Measurements from ENCODE around the gene COMT. TPM values are rescaled to one million over a fixed set of nuclear protein-coding genes. Genes with fewer than 3 reads are reported as not detected.

Gene COMT
- total RNA-seq, 2 experiments from 2014 or later: 90.8 to 112 TPM

GRCh38 chr22:19901577-19902244, 39.9 kb upstream of the COMT start:
- CTCF ChIA-PET (ENCODE audit: unreplicated experiment): no interaction called here
- Histone ChIP-seq H2AFZ (ENCODE audit: low read length) (no peak overlapping the region), H3K4me3 (ENCODE audit: low read depth, low read length, poor library complexity, severe bottlenecking) (no peak overlapping the region), H3K9me3 (ENCODE audit: low read length) (no peaks in the 10 kb centered on the region), H3K27ac (ENCODE audit: low read depth, low read length, poor library complexity, severe bottlenecking) (no peak overlapping the region), H3K4me1 (ENCODE audit: insufficient read depth, low read length, poor library complexity, severe bottlenecking) (peaks cover 17% of the 10 kb centered on the region), H3K9me2 (ENCODE audit: insufficient read depth, low read length) (no peaks in the 10 kb centered on the region), H4K20me1 (ENCODE audit: insufficient read depth, low read length) (no peaks in the 10 kb centered on the region), H3K36me3 (ENCODE audit: insufficient read depth, low read length) (no peaks in the 10 kb centered on the region), H3K79me2 (ENCODE audit: insufficient read depth, low read depth, low read length) (no peaks in the 10 kb centered on the region), H3K4me2 (ENCODE audit: low read length) (no peak overlapping the region)
- no peak for DNase-seq (ENCODE audit: low spot score)
- BruUV-seq (replicated peaks): no TSS peak
- TF ChIP-seq EZH2phosphoT487 (IDR thresholded peaks at IDR 0.05; ENCODE audit: borderline replicate concordance, low read depth, low read length) (no peak), CTCF (conservative IDR thresholded peaks at IDR 0.05; ENCODE audit: low read length) (no peak)
- intact Hi-C loops (cut with micrococcal nuclease; ENCODE audit: unreplicated experiment): no loop called here
- POLR2A ChIA-PET: interaction anchor here (1.0 kb wide), 1 partner anchor 46 kb away, joined by 3 read pairs; no protein-coding TSS in a partner anchor

GRCh38 chr22:19902245-19902715, 39.3 kb upstream of the COMT start:
- Histone ChIP-seq H3K9me3 (ENCODE audit: low read length) (no peaks in the 10 kb centered on the region), H3K79me2 (ENCODE audit: insufficient read depth, low read depth, low read length) (no peaks in the 10 kb centered on the region), H3K36me3 (ENCODE audit: insufficient read depth, low read length) (no peaks in the 10 kb centered on the region), H3K27ac (ENCODE audit: low read depth, low read length, poor library complexity, severe bottlenecking) (no peak overlapping the region), H4K20me1 (ENCODE audit: insufficient read depth, low read length) (no peaks in the 10 kb centered on the region), H3K4me2 (ENCODE audit: low read length) (no peak overlapping the region), H2AFZ (ENCODE audit: low read length) (no peak overlapping the region), H3K4me3 (ENCODE audit: low read depth, low read length, poor library complexity, severe bottlenecking) (no peak overlapping the region), H3K9me2 (ENCODE audit: insufficient read depth, low read length) (no peaks in the 10 kb centered on the region), H3K4me1 (ENCODE audit: insufficient read depth, low read length, poor library complexity, severe bottlenecking) (peaks cover 11% of the 10 kb centered on the region)
- BruUV-seq (replicated peaks): no TSS peak
- no peak for DNase-seq (ENCODE audit: low spot score)
- ChIA-PET CTCF (ENCODE audit: unreplicated experiment) (no interaction called here), POLR2A (interaction anchor here (0.6 kb wide), 1 partner anchor 529 kb away, joined by 3 read pairs; no protein-coding TSS in a partner anchor)
- intact Hi-C loops (cut with micrococcal nuclease; ENCODE audit: unreplicated experiment): no loop called here
- no peak for TF ChIP-seq EZH2phosphoT487 (IDR thresholded peaks at IDR 0.05; ENCODE audit: borderline replicate concordance, low read depth, low read length)
- no peak for TF ChIP-seq CTCF (conservative IDR thresholded peaks at IDR 0.05; ENCODE audit: low read length)

GRCh38 chr22:19903031-19903430, 38.5 kb upstream of the COMT start:
- no TSS peak for BruUV-seq (replicated peaks)
- CTCF ChIA-PET (ENCODE audit: unreplicated experiment): no interaction called here
- TF ChIP-seq EZH2phosphoT487 (IDR thresholded peaks at IDR 0.05; ENCODE audit: borderline replicate concordance, low read depth, low read length) (no peak), CTCF (conservative IDR thresholded peaks at IDR 0.05; ENCODE audit: low read length) (no peak)
- Histone ChIP-seq H3K4me2 (ENCODE audit: low read length) (no peak overlapping the region), H3K9me3 (ENCODE audit: low read length) (no peaks in the 10 kb centered on the region), H3K36me3 (ENCODE audit: insufficient read depth, low read length) (no peaks in the 10 kb centered on the region), H4K20me1 (ENCODE audit: insufficient read depth, low read length) (no peaks in the 10 kb centered on the region), H3K27ac (ENCODE audit: low read depth, low read length, poor library complexity, severe bottlenecking) (no peak overlapping the region), H3K4me1 (ENCODE audit: insufficient read depth, low read length, poor library complexity, severe bottlenecking) (peaks cover 6% of the 10 kb centered on the region), H3K79me2 (ENCODE audit: insufficient read depth, low read depth, low read length) (no peaks in the 10 kb centered on the region), H3K4me3 (ENCODE audit: low read depth, low read length, poor library complexity, severe bottlenecking) (no peak overlapping the region), H3K9me2 (ENCODE audit: insufficient read depth, low read length) (no peaks in the 10 kb centered on the region), H2AFZ (ENCODE audit: low read length) (no peak overlapping the region)
- intact Hi-C loops (cut with micrococcal nuclease; ENCODE audit: unreplicated experiment): no loop called here
- no peak for DNase-seq (ENCODE audit: low spot score)
- POLR2A ChIA-PET: interaction anchor here (0.6 kb wide), 1 partner anchor 530 kb away, joined by 3 read pairs; no protein-coding TSS in a partner anchor
